Measurements from ENCODE around the gene ARMC2.
"Not testable (repeated sequence)": the region's sequence is repeated elsewhere in the genome, so short reads cannot be mapped to it uniquely, and the experiment has no call there.

The ARMC2 gene

GRCh38 chr6:108810057-108810643 lies 38.1 kb upstream of the ARMC2 start:
- Histone ChIP-seq H2AFZ (ENCODE audit: low read length) (no peak overlapping the region), H3K9me3 (ENCODE audit: insufficient read depth, low read depth, low read length) (no peaks in the 10 kb centered on the region), H3K4me2 (ENCODE audit: low read depth, low read length, poor library complexity, severe bottlenecking) (no peak overlapping the region), H3K4me1 (ENCODE audit: insufficient read depth, low read length, poor library complexity, severe bottlenecking) (no peaks in the 10 kb centered on the region), H3F3A (ENCODE audit: low read depth) (no peaks in the 10 kb centered on the region), H4K20me1 (ENCODE audit: insufficient read depth, low read length, poor library complexity, severe bottlenecking) (no peaks in the 10 kb centered on the region), H3K36me3 (ENCODE audit: insufficient read depth, low read length) (no peaks in the 10 kb centered on the region), H3K79me2 (ENCODE audit: insufficient read depth, low read length) (no peaks in the 10 kb centered on the region), H3K9ac (ENCODE audit: low read depth, low read length, poor library complexity, severe bottlenecking) (no peak overlapping the region), H3K9me2 (replicated peaks; ENCODE audit: low read depth, low read length) (no peaks in the 10 kb centered on the region), H3K27me3 (ENCODE audit: insufficient read depth, low read length, poor library complexity, severe bottlenecking) (no peaks in the 10 kb centered on the region), H3K4me3 (ENCODE audit: low read length, poor library complexity, severe bottlenecking) (no peak overlapping the region)
- no peak for TF ChIP-seq EZH2phosphoT487 (IDR thresholded peaks at IDR 0.05; ENCODE audit: borderline replicate concordance)
- no peak for TF ChIP-seq CTCF (conservative IDR thresholded peaks at IDR 0.05; ENCODE audit: low read length)

- no peaks in the 10 kb centered on the region for H4K20me1 ChIP-seq (ENCODE audit: insufficient read depth, low read length, poor library complexity, severe bottlenecking)
- H3F3A ChIP-seq (ENCODE audit: low read depth): no peaks in the 10 kb centered on the region
- no peak overlapping the region for H3K4me3 ChIP-seq (ENCODE audit: low read length, poor library complexity, severe bottlenecking)
- no peaks in the 10 kb centered on the region for H3K79me2 ChIP-seq (ENCODE audit: insufficient read depth, low read length)
- H2AFZ ChIP-seq (ENCODE audit: low read length): no peak overlapping the region
- no peaks in the 10 kb centered on the region for H3K4me1 ChIP-seq (ENCODE audit: insufficient read depth, low read length, poor library complexity, severe bottlenecking)
- H3K9me2 ChIP-seq (replicated peaks; ENCODE audit: low read depth, low read length): no peaks in the 10 kb centered on the region
- H3K9me3 ChIP-seq (ENCODE audit: insufficient read depth, low read depth, low read length): no peaks in the 10 kb centered on the region
- no peaks in the 10 kb centered on the region for H3K27me3 ChIP-seq (ENCODE audit: insufficient read depth, low read length, poor library complexity, severe bottlenecking)
- H3K9ac ChIP-seq (ENCODE audit: low read depth, low read length, poor library complexity, severe bottlenecking): no peak overlapping the region
- no peaks in the 10 kb centered on the region for H3K36me3 ChIP-seq (ENCODE audit: insufficient read depth, low read length)
- H3K4me2 ChIP-seq (ENCODE audit: low read depth, low read length, poor library complexity, severe bottlenecking): no peak overlapping the region
- TF ChIP-seq CTCF (conservative IDR thresholded peaks at IDR 0.05; ENCODE audit: low read length) (no peak), EZH2phosphoT487 (IDR thresholded peaks at IDR 0.05; ENCODE audit: borderline replicate concordance) (no peak)
Observed at GRCh38 chr6:108811490-108811889, 36.7 kb upstream of the ARMC2 start.

GRCh38 chr6:108813218-108813617 lies 35.0 kb upstream of the ARMC2 start:
- not testable (repeated sequence) for H3K4me3 ChIP-seq (ENCODE audit: low read length, poor library complexity, severe bottlenecking); H4K20me1 ChIP-seq (ENCODE audit: insufficient read depth, low read length, poor library complexity, severe bottlenecking); H3K4me2 ChIP-seq (ENCODE audit: low read depth, low read length, poor library complexity, severe bottlenecking); H3K36me3 ChIP-seq (ENCODE audit: insufficient read depth, low read length); H3F3A ChIP-seq (ENCODE audit: low read depth); H3K9me2 ChIP-seq (replicated peaks; ENCODE audit: low read depth, low read length); H3K27me3 ChIP-seq (ENCODE audit: insufficient read depth, low read length, poor library complexity, severe bottlenecking); H2AFZ ChIP-seq (ENCODE audit: low read length); H3K79me2 ChIP-seq (ENCODE audit: insufficient read depth, low read length); H3K9ac ChIP-seq (ENCODE audit: low read depth, low read length, poor library complexity, severe bottlenecking); H3K4me1 ChIP-seq (ENCODE audit: insufficient read depth, low read length, poor library complexity, severe bottlenecking)
- H3K9me3 ChIP-seq (ENCODE audit: insufficient read depth, low read depth, low read length): peaks cover 12% of the 10 kb centered on the region; the same call in 1 of the 2 replicates

GRCh38 chr6:108817276-108817675 lies 30.9 kb upstream of the ARMC2 start:
- peaks cover 17% of the 10 kb centered on the region; the same call in 1 of the 2 replicates for H3K9me3 ChIP-seq (ENCODE audit: insufficient read depth, low read depth, low read length)
- H3K4me3 ChIP-seq (ENCODE audit: low read length, poor library complexity, severe bottlenecking); H3K9ac ChIP-seq (ENCODE audit: low read depth, low read length, poor library complexity, severe bottlenecking): not testable (repeated sequence)

More at GRCh38 chr6:108817276-108817675, 30.9 kb upstream of the ARMC2 start:
- not testable (repeated sequence) for H3K4me1 ChIP-seq (ENCODE audit: insufficient read depth, low read length, poor library complexity, severe bottlenecking); H3K27me3 ChIP-seq (ENCODE audit: insufficient read depth, low read length, poor library complexity, severe bottlenecking); H3K4me2 ChIP-seq (ENCODE audit: low read depth, low read length, poor library complexity, severe bottlenecking); H3K36me3 ChIP-seq (ENCODE audit: insufficient read depth, low read length); H3K79me2 ChIP-seq (ENCODE audit: insufficient read depth, low read length); H4K20me1 ChIP-seq (ENCODE audit: insufficient read depth, low read length, poor library complexity, severe bottlenecking); H2AFZ ChIP-seq (ENCODE audit: low read length); H3F3A ChIP-seq (ENCODE audit: low read depth); H3K9me2 ChIP-seq (replicated peaks; ENCODE audit: low read depth, low read length)
